Esophagus squamous epithelium (tissue), 4 donors: ENCODE data around the gene CAP2.

ENCODE experiments used
- CTCF ChIP-seq, 6 experiments: fragments of 450-650 bp in 4 of 6; fragments of 200-600 bp in 2 of 6; sonication (generic) in 2 of 6; IDR thresholded peaks; one replicate each; pipeline ENCODE4 v1.5.1; 2016 to 2019; ENCODE audit warnings: antibody characterized with exemption in 6 of 6, mild to moderate bottlenecking in 4 of 6, moderate library complexity in 4 of 6
- POLR2A ChIP-seq, 4 donors: fragments of 450-650 bp; IDR thresholded peaks; one replicate each; pipeline ENCODE4 v1.6.1; 2017; ENCODE audit warnings: antibody characterized with exemption in 4 of 4, mild to moderate bottlenecking in 4 of 4, moderate library complexity in 3 of 4

DNA sequence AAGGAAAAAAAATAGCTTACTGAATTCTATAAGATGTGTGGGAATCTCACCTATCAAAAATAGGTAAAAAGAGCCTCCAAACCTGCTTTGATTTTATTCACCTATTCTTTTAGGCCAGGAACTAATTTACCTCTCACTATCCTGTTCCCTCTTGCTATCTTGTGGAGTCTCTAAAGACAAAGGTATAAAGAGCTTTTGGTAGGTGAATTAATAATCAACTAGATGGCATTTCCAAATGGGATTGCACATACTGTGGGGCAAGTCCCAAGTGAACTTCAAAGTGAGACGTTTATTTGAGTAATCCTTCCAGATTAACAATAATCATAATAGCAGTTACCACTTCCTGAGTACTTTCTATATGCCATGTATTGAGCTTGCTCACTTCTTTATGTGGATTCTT is 209.5 kb downstream of the CAP2 start:
- TF ChIP-seq CTCF (IDR thresholded peaks at IDR 0.05): no peak
- no peak for TF ChIP-seq POLR2A (IDR thresholded peaks at IDR 0.05)
